Measurements from ENCODE around the gene GRIK4. TPM values are rescaled to one million over a fixed set of nuclear protein-coding genes. Genes with fewer than 3 reads are reported as not detected.

Gene GRIK4
- total RNA-seq, 1 donor from 2014 or later, result 4.5 TPM

DNA sequence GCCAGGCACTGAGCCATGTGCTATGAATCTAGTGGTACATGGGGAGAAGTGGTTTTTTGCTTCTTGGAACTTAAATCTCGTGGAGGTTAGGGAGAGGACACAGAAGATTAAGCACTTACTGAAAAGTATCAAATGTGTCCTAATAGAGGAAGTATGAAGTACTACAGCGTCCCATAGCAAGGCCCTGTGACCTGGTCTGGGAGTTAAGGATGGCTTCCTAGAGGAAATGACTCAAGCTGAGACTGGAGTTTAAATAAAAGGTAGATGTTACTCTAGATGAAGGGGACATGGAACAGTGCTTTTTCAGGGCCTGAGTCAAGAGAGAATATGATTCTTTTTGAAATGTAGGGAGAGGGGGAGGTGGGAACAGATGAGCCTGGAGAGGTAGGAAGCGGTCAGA is 202.9 kb downstream of the GRIK4 start:
- H3K4me1 Mint-ChIP-seq (ENCODE audit: unreplicated experiment), result peaks cover 12% of the 10 kb centered on the region
- H3K36me3 Mint-ChIP-seq (ENCODE audit: low read depth, unreplicated experiment), result no peaks in the 10 kb centered on the region
- H3K27ac Mint-ChIP-seq (ENCODE audit: unreplicated experiment), result no peak overlapping the region
- H3K4me3 Mint-ChIP-seq (ENCODE audit: unreplicated experiment), result no peak overlapping the region
- peaks cover 6% of the 10 kb centered on the region for H3K27me3 Mint-ChIP-seq (ENCODE audit: unreplicated experiment)
- TF ChIP-seq, protein P1, sequence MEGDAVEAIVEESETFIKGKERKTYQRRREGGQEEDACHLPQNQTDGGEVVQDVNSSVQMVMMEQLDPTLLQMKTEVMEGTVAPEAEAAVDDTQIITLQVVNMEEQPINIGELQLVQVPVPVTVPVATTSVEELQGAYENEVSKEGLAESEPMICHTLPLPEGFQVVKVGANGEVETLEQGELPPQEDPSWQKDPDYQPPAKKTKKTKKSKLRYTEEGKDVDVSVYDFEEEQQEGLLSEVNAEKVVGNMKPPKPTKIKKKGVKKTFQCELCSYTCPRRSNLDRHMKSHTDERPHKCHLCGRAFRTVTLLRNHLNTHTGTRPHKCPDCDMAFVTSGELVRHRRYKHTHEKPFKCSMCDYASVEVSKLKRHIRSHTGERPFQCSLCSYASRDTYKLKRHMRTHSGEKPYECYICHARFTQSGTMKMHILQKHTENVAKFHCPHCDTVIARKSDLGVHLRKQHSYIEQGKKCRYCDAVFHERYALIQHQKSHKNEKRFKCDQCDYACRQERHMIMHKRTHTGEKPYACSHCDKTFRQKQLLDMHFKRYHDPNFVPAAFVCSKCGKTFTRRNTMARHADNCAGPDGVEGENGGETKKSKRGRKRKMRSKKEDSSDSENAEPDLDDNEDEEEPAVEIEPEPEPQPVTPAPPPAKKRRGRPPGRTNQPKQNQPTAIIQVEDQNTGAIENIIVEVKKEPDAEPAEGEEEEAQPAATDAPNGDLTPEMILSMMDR (IDR thresholded peaks at IDR 0.05; ENCODE audit: unreplicated experiment), result no peak
- H3K9me3 Mint-ChIP-seq (ENCODE audit: unreplicated experiment), result no peaks in the 10 kb centered on the region
- DNase-seq (ENCODE audit: low spot score), result no peak

DNA sequence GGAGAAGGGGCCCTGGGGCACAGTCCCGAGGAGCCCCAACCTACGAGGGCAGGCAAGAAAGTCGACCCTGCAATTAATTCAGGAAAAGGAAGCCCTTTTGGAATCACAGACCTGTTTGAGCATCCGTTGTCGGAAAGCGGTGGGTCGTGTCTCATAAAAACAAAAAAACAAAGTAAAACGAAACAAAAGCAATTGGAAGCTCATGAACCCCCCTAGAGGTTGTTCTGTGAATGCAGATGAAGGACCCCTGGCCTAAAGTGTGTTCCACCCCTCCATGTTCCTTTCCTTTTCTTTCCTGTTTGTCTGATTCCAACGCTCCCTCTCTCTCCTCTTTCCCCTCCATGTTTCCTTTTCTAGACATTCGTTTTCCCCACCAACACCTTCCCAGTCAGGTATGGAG is 203.7 kb downstream of the GRIK4 start:
- peaks cover under 1% of the 10 kb centered on the region for H3K27me3 Mint-ChIP-seq (ENCODE audit: unreplicated experiment)
- no peak overlapping the region for H3K27ac Mint-ChIP-seq (ENCODE audit: unreplicated experiment)
- no peak overlapping the region for H3K4me3 Mint-ChIP-seq (ENCODE audit: unreplicated experiment)
- H3K4me1 Mint-ChIP-seq (ENCODE audit: unreplicated experiment), result peaks cover 12% of the 10 kb centered on the region
- no peak for DNase-seq (ENCODE audit: low spot score)
- H3K36me3 Mint-ChIP-seq (ENCODE audit: low read depth, unreplicated experiment), result no peaks in the 10 kb centered on the region
- TF ChIP-seq, protein P1 (IDR thresholded peaks at IDR 0.05; ENCODE audit: unreplicated experiment), result peak; percentile 54
- H3K9me3 Mint-ChIP-seq (ENCODE audit: unreplicated experiment), result no peaks in the 10 kb centered on the region

DNA sequence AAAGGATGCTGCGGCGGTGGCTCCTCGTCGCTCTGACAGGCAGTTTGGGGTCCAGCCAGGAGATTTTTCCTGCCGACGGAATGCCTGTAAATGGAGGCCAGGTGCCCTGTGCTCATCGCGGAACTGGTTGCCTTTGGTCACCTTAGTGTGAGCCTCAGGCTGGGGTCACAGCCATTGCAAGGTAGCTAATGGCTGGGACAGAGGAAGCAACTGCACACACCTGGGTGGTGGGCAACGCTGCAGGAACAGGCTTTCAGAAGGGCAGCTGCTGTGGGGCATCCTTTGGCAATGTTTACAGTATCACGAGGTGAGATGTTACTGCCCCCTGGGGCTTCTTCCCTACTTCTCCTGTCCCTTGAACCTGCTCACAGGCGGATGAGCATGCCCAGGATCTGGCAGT is 205.5 kb downstream of the GRIK4 start:
- DNase-seq (ENCODE audit: low spot score), result no peak
- no peaks in the 10 kb centered on the region for H3K36me3 Mint-ChIP-seq (ENCODE audit: low read depth, unreplicated experiment)
- H3K4me3 Mint-ChIP-seq (ENCODE audit: unreplicated experiment), result no peak overlapping the region
- H3K9me3 Mint-ChIP-seq (ENCODE audit: unreplicated experiment), result no peaks in the 10 kb centered on the region
- no peaks in the 10 kb centered on the region for H3K27me3 Mint-ChIP-seq (ENCODE audit: unreplicated experiment)
- no peak overlapping the region for H3K27ac Mint-ChIP-seq (ENCODE audit: unreplicated experiment)
- TF ChIP-seq, protein P1 (IDR thresholded peaks at IDR 0.05; ENCODE audit: unreplicated experiment), result no peak
- H3K4me1 Mint-ChIP-seq (ENCODE audit: unreplicated experiment), result peaks cover 12% of the 10 kb centered on the region

DNA sequence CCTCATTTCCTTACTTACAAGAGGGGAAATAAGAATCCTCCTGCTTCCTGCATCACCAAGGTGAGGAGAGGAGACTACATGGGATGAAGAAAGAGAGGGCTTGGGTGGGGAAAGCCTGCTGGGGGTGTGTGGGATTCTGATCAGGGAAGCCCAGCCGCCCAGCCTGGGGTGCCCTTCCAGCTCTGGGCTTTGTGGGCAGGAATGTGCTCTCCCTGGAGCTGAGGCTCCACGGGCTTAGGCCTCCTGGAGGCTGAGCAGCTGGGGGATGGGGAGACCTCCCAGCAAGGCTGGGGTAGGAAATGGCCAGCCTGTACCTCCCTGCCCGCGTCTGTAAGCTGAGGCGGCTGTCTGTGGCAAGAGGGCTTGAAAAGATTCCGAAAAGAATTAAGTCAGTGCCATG is 206.1 kb downstream of the GRIK4 start:
- H3K36me3 Mint-ChIP-seq (ENCODE audit: low read depth, unreplicated experiment), result no peaks in the 10 kb centered on the region
- peaks cover 12% of the 10 kb centered on the region for H3K4me1 Mint-ChIP-seq (ENCODE audit: unreplicated experiment)
- DNase-seq (ENCODE audit: low spot score), result no peak
- H3K27me3 Mint-ChIP-seq (ENCODE audit: unreplicated experiment), result peaks cover 2% of the 10 kb centered on the region
- TF ChIP-seq, protein P1 (IDR thresholded peaks at IDR 0.05; ENCODE audit: unreplicated experiment), result no peak
- H3K9me3 Mint-ChIP-seq (ENCODE audit: unreplicated experiment), result no peaks in the 10 kb centered on the region
- H3K27ac Mint-ChIP-seq (ENCODE audit: unreplicated experiment), result no peak overlapping the region
- H3K4me3 Mint-ChIP-seq (ENCODE audit: unreplicated experiment), result no peak overlapping the region

DNA sequence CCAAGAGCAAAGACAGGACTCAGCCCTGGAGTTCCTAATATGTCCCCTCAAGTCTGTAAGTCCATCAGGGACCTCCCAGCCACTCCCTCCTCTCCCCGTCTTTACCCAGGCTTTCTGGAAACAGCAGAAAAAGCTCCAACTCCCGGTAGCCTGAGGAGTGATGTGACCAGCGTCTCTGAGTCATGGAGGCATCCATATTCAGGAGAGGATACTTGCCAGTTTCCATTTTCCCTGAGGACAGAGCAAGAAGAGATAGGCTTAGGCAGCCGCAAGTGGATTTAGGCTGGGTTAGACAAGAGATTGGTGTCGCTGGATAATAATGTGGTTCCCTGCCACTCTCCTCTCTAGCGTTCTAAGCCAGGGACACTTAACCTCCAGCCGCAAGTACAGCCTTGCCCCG is 206.6 kb downstream of the GRIK4 start:
- no peak overlapping the region for H3K27ac Mint-ChIP-seq (ENCODE audit: unreplicated experiment)
- H3K36me3 Mint-ChIP-seq (ENCODE audit: low read depth, unreplicated experiment), result no peaks in the 10 kb centered on the region
- no peak for DNase-seq (ENCODE audit: low spot score)
- no peak overlapping the region for H3K4me3 Mint-ChIP-seq (ENCODE audit: unreplicated experiment)
- H3K4me1 Mint-ChIP-seq (ENCODE audit: unreplicated experiment), result peaks cover 12% of the 10 kb centered on the region
- peaks cover 2% of the 10 kb centered on the region for H3K27me3 Mint-ChIP-seq (ENCODE audit: unreplicated experiment)
- TF ChIP-seq, protein P1 (IDR thresholded peaks at IDR 0.05; ENCODE audit: unreplicated experiment), result no peak
- H3K9me3 Mint-ChIP-seq (ENCODE audit: unreplicated experiment), result no peaks in the 10 kb centered on the region
